Hematopoietic multipotent progenitor cell treated with erythropoietin and hydrocortisone succinate and interleukin-3 and kit ligand, for 17 days (in vitro differentiated cells): Measurements from ENCODE around the gene B3GALT4.
A peak's percentile ranks its signal among the peaks of the same experiment; 100 is the strongest.
"Not testable (repeated sequence)": the region's sequence is repeated elsewhere in the genome, so short reads cannot be mapped to it uniquely, and the experiment has no call there.

ENCODE experiments used
- DNase-seq: peaks from one replicate; pipeline ENCODE4 v3.0.0-alpha.2; 2015; ENCODE audit warnings: low spot score

B3GALT4 gene

GRCh38 chr6:33272275-33273128, 4.4 kb upstream of the B3GALT4 start:
- no peak for DNase-seq

- DNase-seq, result no peak
Observed at GRCh38 chr6:33273129-33273923, 3.6 kb upstream of the B3GALT4 start.

- no peak for DNase-seq
Observed at GRCh38 chr6:33273924-33274902, 2.7 kb upstream of the B3GALT4 start.

GRCh38 chr6:33275795-33276580, 935 bp upstream of the B3GALT4 start:
- DNase-seq, result not testable (repeated sequence)

- DNase-seq, result no peak
Observed at GRCh38 chr6:33276581-33276863, 401 bp upstream of the B3GALT4 start.

- no peak for DNase-seq
Observed at GRCh38 chr6:33277663-33278391, 904 bp downstream of the B3GALT4 start.

GRCh38 chr6:33278392-33278741, 1.4 kb downstream of the B3GALT4 start:
- DNase-seq, result no peak

GRCh38 chr6:33278810-33279209, 1.9 kb downstream of the B3GALT4 start:
- no peak for DNase-seq

- no peak for DNase-seq
Observed at GRCh38 chr6:33279257-33279695, 2.4 kb downstream of the B3GALT4 start.

GRCh38 chr6:33279971-33280511, 3.1 kb downstream of the B3GALT4 start:
- peak; percentile 72 for DNase-seq

- DNase-seq, result no peak
Observed at GRCh38 chr6:33280539-33280938, 3.6 kb downstream of the B3GALT4 start.

- DNase-seq, result peak; percentile 78
Observed at GRCh38 chr6:33285214-33285613, 8.3 kb downstream of the B3GALT4 start.

- DNase-seq, result no peak
Observed at GRCh38 chr6:33286946-33287914, 10.3 kb downstream of the B3GALT4 start.

- no peak for DNase-seq
Observed at GRCh38 chr6:33288141-33288920, 11.4 kb downstream of the B3GALT4 start.

- DNase-seq, result peak; percentile 94
Observed at GRCh38 chr6:33288921-33289783, 12.2 kb downstream of the B3GALT4 start, which contains the start of the genes PFDN6 and WDR46. Gene PFDN6, plus strand, starts transcription at chr6:33289601. Its CDS starts 256 bp downstream, at chr6:33289857. Gene WDR46, minus strand, starts transcription at chr6:33289239. Its CDS starts 69 bp downstream, at chr6:33289170.

GRCh38 chr6:33289784-33290315, 12.9 kb downstream of the B3GALT4 start:
- DNase-seq, result no peak

- no peak for DNase-seq
Observed at GRCh38 chr6:33290459-33290858, 13.5 kb downstream of the B3GALT4 start.
